IMR-90 (cell line): Measurements from ENCODE around the gene FNIP1. TPM values are rescaled to one million over a fixed set of nuclear protein-coding genes. Genes with fewer than 3 reads are reported as not detected.

Source experiments
- ATAC-seq: fragments of 200-7000 bp; cut with Tn5 transposase; 2 replicates; pipeline ENCODE4 v1.9.1; 2020; ENCODE audit warnings: low read depth, mild to moderate bottlenecking, moderate library complexity
- BruUV-seq: library from RNA; stranded (reverse); fragments of 400-500 nt; replicated peaks from 2 replicates; lab custom pipeline; 2021; lab: Mats Ljungman, UMichigan
- CTCF ChIA-PET: fragments of 300-600 bp; formaldehyde crosslinking; extraction: SDS; loops from one replicate; lab custom pipeline; 2021; ENCODE audit warnings: antibody characterized with exemption; lab: Yijun Ruan, JAX
- POLR2A ChIA-PET: fragments of 300-600 bp; sonication (Branson Sonifier 250); formaldehyde crosslinking; loops from one replicate; lab custom pipeline; 2022; ENCODE audit warnings: antibody characterized with exemption; ENCODE audit not compliant: unreplicated experiment; lab: Charles Lee
- DNase-seq: peaks from one replicate; pipeline ENCODE4 v3.0.0; 2013
- H2AFZ ChIP-seq: replicated peaks from 2 replicates; pipeline ENCODE3; 2013; ENCODE audit warnings: low read length, mild to moderate bottlenecking; ENCODE audit not compliant: poor library complexity
- H2AK5ac ChIP-seq: 2 replicates; pipeline ENCODE4 v1.6.1; 2013; ENCODE audit warnings: low read depth, low read length, inconsistent platforms
- H2AK9ac ChIP-seq: replicated peaks from 2 replicates; pipeline ENCODE3; 2013; ENCODE audit warnings: mild to moderate bottlenecking, low read depth, low read length, moderate library complexity; ENCODE audit not compliant: poor library complexity
- H2BK120ac ChIP-seq: 2 replicates; pipeline ENCODE4 v1.6.1; 2013; ENCODE audit warnings: low read depth, low read length, inconsistent platforms
- H2BK15ac ChIP-seq: 3 replicates; pipeline ENCODE4 v1.6.1; 2013; ENCODE audit warnings: low read depth, low read length, inconsistent platforms
- H2BK20ac ChIP-seq: 2 replicates; pipeline ENCODE4 v1.6.1; 2013; ENCODE audit warnings: low read depth, mild to moderate bottlenecking, inconsistent platforms, low read length, moderate library complexity
- H2BK5ac ChIP-seq: 2 replicates; pipeline ENCODE4 v1.6.1; 2013; ENCODE audit warnings: mild to moderate bottlenecking, low read depth, low read length, inconsistent platforms; ENCODE audit not compliant: poor library complexity, severe bottlenecking
- H3K14ac ChIP-seq: replicated peaks from 2 replicates; pipeline ENCODE4 v1.6.1; 2013; ENCODE audit warnings: low read depth, low read length, inconsistent platforms
- H3K18ac ChIP-seq: 2 replicates; pipeline ENCODE4 v1.6.1; 2013; ENCODE audit warnings: low read depth, low read length, control low read depth
- H3K23ac ChIP-seq: 2 replicates; pipeline ENCODE4 v1.6.1; 2013; ENCODE audit warnings: low read depth, low read length, inconsistent platforms
- H3K27ac ChIP-seq: 2 replicates; pipeline ENCODE4 v1.5.1; 2013; ENCODE audit warnings: mild to moderate bottlenecking, control low read depth, low read length; ENCODE audit not compliant: insufficient read depth
- H3K27me3 ChIP-seq: 2 replicates; pipeline ENCODE4 v1.6.1; 2013; ENCODE audit warnings: low read length; ENCODE audit not compliant: control insufficient read depth, insufficient read depth
- H3K36me3 ChIP-seq: 2 replicates; pipeline ENCODE4 v1.6.1; 2013; ENCODE audit warnings: low read length, mixed read lengths; ENCODE audit not compliant: control insufficient read depth, insufficient read depth
- H3K4ac ChIP-seq: 2 replicates; pipeline ENCODE4 v1.6.1; 2013; ENCODE audit warnings: low read depth, low read length, inconsistent platforms
- H3K4me1 ChIP-seq: 2 replicates; pipeline ENCODE4 v1.6.1; 2013; ENCODE audit warnings: low read length, mixed read lengths; ENCODE audit not compliant: control insufficient read depth, insufficient read depth
- H3K4me2 ChIP-seq: 2 replicates; pipeline ENCODE4 v1.6.1; 2013; ENCODE audit warnings: low read depth, mild to moderate bottlenecking, control low read depth, low read length, moderate library complexity
- H3K4me3 ChIP-seq: 2 replicates; pipeline ENCODE4 v1.5.1; 2013; ENCODE audit warnings: low read depth, mild to moderate bottlenecking, control low read depth, low read length, moderate library complexity; ENCODE audit not compliant: insufficient read depth
- H3K56ac ChIP-seq: 2 replicates; pipeline ENCODE4 v1.6.1; 2013; ENCODE audit warnings: low read length, inconsistent platforms; ENCODE audit not compliant: insufficient read depth; ENCODE audit errors: extremely low read depth
- H3K79me1 ChIP-seq, 2 experiments: 2 replicates each; pipeline ENCODE4 v1.6.1; 2013; ENCODE audit warnings: low read length in 2 of 2, inconsistent platforms in 1 of 2, low read depth in 1 of 2
- H3K9ac ChIP-seq: 2 replicates; pipeline ENCODE4 v1.6.1; 2013; ENCODE audit warnings: low read depth, low read length, control low read depth
- H3K9me1 ChIP-seq: 2 replicates; pipeline ENCODE4 v1.6.1; 2013; ENCODE audit warnings: low read length, inconsistent platforms; ENCODE audit not compliant: insufficient read depth
- H3K9me3 ChIP-seq: 2 replicates; pipeline ENCODE4 v1.6.1; 2013; ENCODE audit warnings: low read length; ENCODE audit not compliant: control insufficient read depth, insufficient read depth
- H4K20me1 ChIP-seq: 2 replicates; pipeline ENCODE4 v1.6.1; 2013; ENCODE audit warnings: low read length, inconsistent platforms; ENCODE audit not compliant: insufficient read depth
- H4K5ac ChIP-seq: 2 replicates; pipeline ENCODE4 v1.6.1; 2013; ENCODE audit warnings: mild to moderate bottlenecking, low read depth, low read length, control low read depth
- H4K8ac ChIP-seq, 2 experiments: 2 replicates each; pipeline ENCODE4 v1.6.1; 2013; ENCODE audit warnings: low read depth in 2 of 2, low read length in 2 of 2, control low read depth in 1 of 2, inconsistent platforms in 1 of 2
- H4K91ac ChIP-seq: 2 replicates; pipeline ENCODE4 v1.6.1; 2013; ENCODE audit warnings: low read depth, low read length, inconsistent platforms; ENCODE audit not compliant: insufficient read depth
- BHLHE40 ChIP-seq: fragments of 150-350 bp; IDR thresholded peaks from 2 replicates; pipeline ENCODE4 v1.6.1; 2016; ENCODE audit warnings: mild to moderate bottlenecking, low read depth, low read length
- CEBPB ChIP-seq: IDR thresholded peaks from 2 replicates; pipeline ENCODE4 v1.6.1; 2012; ENCODE audit warnings: low read depth, low read length, improper control_type of control experiment
- CHD1 ChIP-seq: IDR thresholded peaks from 2 replicates; pipeline ENCODE4 v1.6.1; 2012; ENCODE audit warnings: low read depth, low read length, improper control_type of control experiment
- FOS ChIP-seq: fragments of 150-350 bp; IDR thresholded peaks from 2 replicates; pipeline ENCODE4 v1.6.1; 2016; ENCODE audit warnings: low read depth, low read length
- MAFK ChIP-seq: IDR thresholded peaks from 2 replicates; pipeline ENCODE4 v1.6.1; 2012; ENCODE audit warnings: low read depth, low read length, improper control_type of control experiment
- MAZ ChIP-seq: IDR thresholded peaks from 2 replicates; pipeline ENCODE4 v1.6.1; 2012; ENCODE audit warnings: low read depth, mild to moderate bottlenecking, low read length, improper control_type of control experiment, moderate library complexity, borderline replicate concordance
- MXI1 ChIP-seq: IDR thresholded peaks from 2 replicates; pipeline ENCODE4 v1.6.1; 2012; ENCODE audit warnings: low read depth, mild to moderate bottlenecking, low read length, moderate library complexity, borderline replicate concordance
- POLR2A ChIP-seq: IDR thresholded peaks from 2 replicates; pipeline ENCODE4 v1.6.1; 2012; ENCODE audit warnings: mild to moderate bottlenecking, low read depth, low read length
- RAD21 ChIP-seq: IDR thresholded peaks from 2 replicates; pipeline ENCODE4 v1.6.1; 2012; ENCODE audit warnings: low read length, improper control_type of control experiment
- RCOR1 ChIP-seq: IDR thresholded peaks from 2 replicates; pipeline ENCODE4 v1.6.1; 2012; ENCODE audit warnings: mild to moderate bottlenecking, low read length, improper control_type of control experiment; ENCODE audit not compliant: insufficient replicate concordance
- RFX5 ChIP-seq: IDR thresholded peaks from 2 replicates; pipeline ENCODE4 v1.8.0; 2012; ENCODE audit warnings: low read depth, mild to moderate bottlenecking, low read length, moderate library complexity
- SMC3 ChIP-seq: fragments of 150-350 bp; IDR thresholded peaks from 2 replicates; pipeline ENCODE4 v1.6.1; 2016; ENCODE audit warnings: low read depth, mild to moderate bottlenecking, antibody characterized with exemption, low read length, moderate library complexity
- WGBS, 2 experiments: methylation state at CpG; one replicate each; pipeline versions ENCODE4 v1.1.5 to v1.1.7; 2013; ENCODE audit warnings: missing lambda C conversion rate in 2 of 2; ENCODE audit not compliant: insufficient read length in 1 of 2; ENCODE audit errors: extremely low coverage in 2 of 2; 5-methylcytosine and 5-hydroxymethylcytosine counted together
- dilution Hi-C: fragments of 300-500 bp; cut with HindIII; formaldehyde crosslinking; loops from one replicate; pipeline ENCODE4 v1.14.3; 2018; ENCODE audit warnings: low sequenced_read_pairs; ENCODE audit not compliant: unreplicated experiment
- in situ Hi-C: fragments of 300-500 bp; cut with MboI; formaldehyde crosslinking; loops from 3 replicates; pipeline ENCODE4 v1.14.3; 2019; ENCODE audit warnings: low sequenced_read_pairs, inconsistent platforms, mixed read lengths
- intact Hi-C: fragments of 100-400 bp; cut with micrococcal nuclease; formaldehyde crosslinking; loops from 2 replicates; pipeline ENCODE4 v1.10.0; 2022
- polyA plus RNA-seq, 3 experiments: library from polyadenylated mRNA; depleted of rRNA; stranded (reverse); fragments of >200 nt; gene quantifications; 2 replicates each; pipeline ENCODE4 v1.2.3, GENCODE V29; 2012; ENCODE audit warnings: low replicate concordance in 1 of 3
- total RNA-seq: library from RNA; depleted of rRNA; stranded (reverse); fragments of >200 nt; gene quantifications from 2 replicates; pipeline ENCODE4 v1.2.3, GENCODE V29; 2012
- TF ChIP-seq, protein P1 (sequence below): fragments of 150-350 bp; IDR thresholded peaks from 2 replicates; pipeline ENCODE4 v1.6.1; 2016; ENCODE audit warnings: low read depth, mild to moderate bottlenecking, low read length, moderate library complexity, borderline replicate concordance
- TF ChIP-seq, protein P2 (sequence below): fragments of 150-350 bp; IDR thresholded peaks from 2 replicates; pipeline ENCODE4 v1.6.1; 2017; ENCODE audit warnings: mild to moderate bottlenecking, antibody characterized with exemption, low read length, low read depth
- TF ChIP-seq, protein P3 (sequence below): conservative IDR thresholded peaks from 2 replicates; pipeline ENCODE4 v1.5.1; 2012; ENCODE audit warnings: mild to moderate bottlenecking, low read depth, low read length, improper control_type of control experiment

Gene FNIP1
- total and polyA plus RNA-seq, 2 of the 4 experiments (the other 2 are of a cell fraction): 5.6 to 34.1 TPM

DNA sequence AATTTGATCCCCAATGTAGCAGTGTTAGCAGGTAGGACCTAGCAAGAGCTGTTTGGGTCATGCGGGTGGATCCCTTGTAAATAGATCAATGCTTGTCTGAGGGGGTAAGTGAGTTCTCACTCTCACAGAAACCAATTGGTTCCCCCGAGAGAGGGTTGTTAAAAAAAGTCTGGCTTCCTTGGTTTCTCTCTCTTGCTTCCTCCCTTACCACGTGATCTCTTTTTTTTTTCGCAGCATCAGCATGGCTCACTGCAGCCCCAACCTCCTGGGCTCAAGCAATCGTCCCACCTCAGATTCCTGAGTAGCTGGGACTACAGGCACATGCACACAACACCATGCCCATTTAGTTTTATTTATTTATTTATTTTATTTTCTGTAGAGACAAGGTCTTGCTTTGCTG is 188.2 kb downstream of the FNIP1 start:
- ATAC-seq (no peak), DNase-seq (no peak)
- Histone ChIP-seq H4K91ac (no peak overlapping the region), H3K4me1 (peaks cover 21% of the 10 kb centered on the region), H2BK15ac (peak overlapping the region; percentile 72; the same call in 1 of the 3 replicates), H3K23ac (peak overlapping the region; percentile 81; the same call in 1 of the 2 replicates), H3K27me3 (no peaks in the 10 kb centered on the region), H3K79me1 (peaks cover 38 to 72% of the 10 kb centered on the region in 2 experiments), H4K5ac (peak overlapping the region; percentile 53), H4K8ac (peak overlapping the region in 1 of 2 experiments; percentile 43; a peak in 1 of 4 replicates), H2BK120ac (peak overlapping the region; percentile 29; the same call in 1 of the 2 replicates), H3K9me3 (no peaks in the 10 kb centered on the region), H2BK5ac (peak overlapping the region; percentile 24), H3K27ac (no peak overlapping the region), H2AK5ac (0 out of 2 replicates have a peak overlapping the region, but pooled peaks have one; percentile 24), H2AFZ (no peak overlapping the region), H2BK20ac (peak overlapping the region; percentile 35; the same call in 1 of the 2 replicates), H3K18ac (peak overlapping the region; percentile 5; the same call in 1 of the 2 replicates), H3K4me3 (no peak overlapping the region), H4K20me1 (no peaks in the 10 kb centered on the region; the same call in 1 of the 2 replicates), H3K9me1 (peaks cover 13% of the 10 kb centered on the region), H3K56ac (no peak overlapping the region), H3K14ac (no peak overlapping the region; the same call in 1 of the 2 replicates), H2AK9ac (no peak overlapping the region), H3K4ac (peak overlapping the region; percentile 43), H3K36me3 (no peaks in the 10 kb centered on the region), H3K9ac (no peak overlapping the region), H3K4me2 (no peak overlapping the region)
- BruUV-seq: no TSS peak
- ChIA-PET CTCF (no interaction called here), POLR2A (no interaction called here)
- dilution Hi-C loops (no loop called here), intact Hi-C loops (no loop called here), in situ Hi-C loops (no loop called here)
- WGBS, 2 experiments: no CpG with 5 or more reads among the region's 5 CpGs
- TF ChIP-seq RAD21 (no peak), FOS (no peak), SMC3 (no peak), MAZ (no peak), MAFK (no peak), RFX5 (no peak), MXI1 (no peak), CEBPB (no peak), POLR2A (no peak), CHD1 (no peak), BHLHE40 (no peak), RCOR1 (no peak)
- TF ChIP-seq, protein P1, sequence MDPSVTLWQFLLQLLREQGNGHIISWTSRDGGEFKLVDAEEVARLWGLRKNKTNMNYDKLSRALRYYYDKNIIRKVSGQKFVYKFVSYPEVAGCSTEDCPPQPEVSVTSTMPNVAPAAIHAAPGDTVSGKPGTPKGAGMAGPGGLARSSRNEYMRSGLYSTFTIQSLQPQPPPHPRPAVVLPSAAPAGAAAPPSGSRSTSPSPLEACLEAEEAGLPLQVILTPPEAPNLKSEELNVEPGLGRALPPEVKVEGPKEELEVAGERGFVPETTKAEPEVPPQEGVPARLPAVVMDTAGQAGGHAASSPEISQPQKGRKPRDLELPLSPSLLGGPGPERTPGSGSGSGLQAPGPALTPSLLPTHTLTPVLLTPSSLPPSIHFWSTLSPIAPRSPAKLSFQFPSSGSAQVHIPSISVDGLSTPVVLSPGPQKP: no peak
- TF ChIP-seq, protein P2, sequence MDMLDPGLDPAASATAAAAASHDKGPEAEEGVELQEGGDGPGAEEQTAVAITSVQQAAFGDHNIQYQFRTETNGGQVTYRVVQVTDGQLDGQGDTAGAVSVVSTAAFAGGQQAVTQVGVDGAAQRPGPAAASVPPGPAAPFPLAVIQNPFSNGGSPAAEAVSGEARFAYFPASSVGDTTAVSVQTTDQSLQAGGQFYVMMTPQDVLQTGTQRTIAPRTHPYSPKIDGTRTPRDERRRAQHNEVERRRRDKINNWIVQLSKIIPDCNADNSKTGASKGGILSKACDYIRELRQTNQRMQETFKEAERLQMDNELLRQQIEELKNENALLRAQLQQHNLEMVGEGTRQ: no peak
- TF ChIP-seq, protein P3, sequence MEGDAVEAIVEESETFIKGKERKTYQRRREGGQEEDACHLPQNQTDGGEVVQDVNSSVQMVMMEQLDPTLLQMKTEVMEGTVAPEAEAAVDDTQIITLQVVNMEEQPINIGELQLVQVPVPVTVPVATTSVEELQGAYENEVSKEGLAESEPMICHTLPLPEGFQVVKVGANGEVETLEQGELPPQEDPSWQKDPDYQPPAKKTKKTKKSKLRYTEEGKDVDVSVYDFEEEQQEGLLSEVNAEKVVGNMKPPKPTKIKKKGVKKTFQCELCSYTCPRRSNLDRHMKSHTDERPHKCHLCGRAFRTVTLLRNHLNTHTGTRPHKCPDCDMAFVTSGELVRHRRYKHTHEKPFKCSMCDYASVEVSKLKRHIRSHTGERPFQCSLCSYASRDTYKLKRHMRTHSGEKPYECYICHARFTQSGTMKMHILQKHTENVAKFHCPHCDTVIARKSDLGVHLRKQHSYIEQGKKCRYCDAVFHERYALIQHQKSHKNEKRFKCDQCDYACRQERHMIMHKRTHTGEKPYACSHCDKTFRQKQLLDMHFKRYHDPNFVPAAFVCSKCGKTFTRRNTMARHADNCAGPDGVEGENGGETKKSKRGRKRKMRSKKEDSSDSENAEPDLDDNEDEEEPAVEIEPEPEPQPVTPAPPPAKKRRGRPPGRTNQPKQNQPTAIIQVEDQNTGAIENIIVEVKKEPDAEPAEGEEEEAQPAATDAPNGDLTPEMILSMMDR: no peak
